Ammon's horn (tissue), 1 donor: ENCODE data around the gene CIBAR2.

Source experiments
- DNase-seq: peaks from one replicate; pipeline ENCODE4 v3.0.0-alpha.2; 2016; ENCODE audit warnings: low spot score

Gene CIBAR2

GRCh38 chr16:85083051-85083639, 29.1 kb downstream of the CIBAR2 start:
- DNase-seq: no peak

- no peak for DNase-seq
Observed at GRCh38 chr16:85082173-85083050, 29.9 kb downstream of the CIBAR2 start.

GRCh38 chr16:85081765-85082164, 30.5 kb downstream of the CIBAR2 start:
- no peak for DNase-seq

- no peak for DNase-seq
Observed at GRCh38 chr16:85081038-85081437, 31.2 kb downstream of the CIBAR2 start.

- DNase-seq: no peak
Observed at GRCh38 chr16:85079785-85080570, 32.3 kb downstream of the CIBAR2 start.

GRCh38 chr16:85078952-85079351, 33.3 kb downstream of the CIBAR2 start:
- no peak for DNase-seq

GRCh38 chr16:85078226-85078625, 34.0 kb downstream of the CIBAR2 start:
- no peak for DNase-seq

- no peak for DNase-seq
Observed at GRCh38 chr16:85077576-85078125, 34.6 kb downstream of the CIBAR2 start.

GRCh38 chr16:85077039-85077438, 35.2 kb downstream of the CIBAR2 start:
- DNase-seq: no peak

- no peak for DNase-seq
Observed at GRCh38 chr16:85075236-85075924, 36.9 kb downstream of the CIBAR2 start.

GRCh38 chr16:85074225-85074914, 37.9 kb downstream of the CIBAR2 start:
- no peak for DNase-seq

GRCh38 chr16:85072947-85073346, 39.3 kb downstream of the CIBAR2 start:
- no peak for DNase-seq

- no peak for DNase-seq
Observed at GRCh38 chr16:85072076-85072860, 40.0 kb downstream of the CIBAR2 start.

GRCh38 chr16:85069171-85069570, 43.1 kb downstream of the CIBAR2 start:
- no peak for DNase-seq

- DNase-seq: no peak
Observed at GRCh38 chr16:85068746-85069145, 43.5 kb downstream of the CIBAR2 start.

GRCh38 chr16:85067426-85067825, 44.8 kb downstream of the CIBAR2 start:
- DNase-seq: no peak

- DNase-seq: no peak
Observed at GRCh38 chr16:85067024-85067423, 45.2 kb downstream of the CIBAR2 start.

GRCh38 chr16:85066346-85066885, 45.9 kb downstream of the CIBAR2 start:
- no peak for DNase-seq

- no peak for DNase-seq
Observed at GRCh38 chr16:85065099-85065498, 47.2 kb downstream of the CIBAR2 start.

- DNase-seq: no peak
Observed at GRCh38 chr16:85064186-85064585, 48.1 kb downstream of the CIBAR2 start.
